SU-DHL-6 (cell line): ENCODE results near the gene BDH2.

Experiments
- H2AFZ ChIP-seq: fragments of 200-600 bp; sonication (generic); 2 replicates; pipeline ENCODE4 v1.6.1; 2014; ENCODE audit warnings: low read depth, mild to moderate bottlenecking, moderate library complexity, mixed read lengths, antibody characterized with exemption, low read length; ENCODE audit not compliant: severe bottlenecking
- H3F3A ChIP-seq: fragments of 200-600 bp; shearing (Covaris generic); 2 replicates; pipeline ENCODE4 v1.6.0; 2016; ENCODE audit warnings: antibody characterized with exemption, mild to moderate bottlenecking; ENCODE audit not compliant: insufficient read depth
- H3K27ac ChIP-seq: fragments of 200-600 bp; sonication (generic); 2 replicates; pipeline ENCODE4 v1.5.1; 2016; ENCODE audit warnings: low read depth, mild to moderate bottlenecking, low read length, moderate library complexity, mixed read lengths
- H3K27me3 ChIP-seq: fragments of 200-600 bp; sonication (generic), shearing (Covaris generic); 2 replicates; pipeline ENCODE4 v1.6.0; 2014; ENCODE audit warnings: mild to moderate bottlenecking, low read length
- H3K36me3 ChIP-seq: fragments of 200-600 bp; sonication (generic); 2 replicates; pipeline ENCODE4 v1.6.1; 2014; ENCODE audit warnings: mild to moderate bottlenecking, low read length, mixed read lengths
- H3K4me2 ChIP-seq: fragments of 300-600, 200-600 bp; shearing (Covaris generic), sonication (generic); 2 replicates; pipeline ENCODE4 v1.6.0; 2014; ENCODE audit warnings: low read length, low read depth, mild to moderate bottlenecking; ENCODE audit not compliant: poor library complexity, severe bottlenecking
- H3K4me3 ChIP-seq: fragments of 200-600 bp; sonication (generic); 2 replicates; pipeline ENCODE4 v1.5.1; 2014; ENCODE audit warnings: antibody characterized with exemption, low read length, mild to moderate bottlenecking, mixed read lengths; ENCODE audit not compliant: insufficient read depth, poor library complexity, severe bottlenecking
- H3K79me2 ChIP-seq: fragments of 200-600 bp; sonication (generic); 2 replicates; pipeline ENCODE4 v1.6.1; 2014; ENCODE audit warnings: mild to moderate bottlenecking, low read length, moderate library complexity; ENCODE audit not compliant: insufficient read depth
- H3K9ac ChIP-seq: fragments of 200-600 bp; sonication (generic); 2 replicates; pipeline ENCODE4 v1.7.0; 2014; ENCODE audit warnings: mild to moderate bottlenecking, low read length
- H3K9me2 ChIP-seq: fragments of 200-600 bp; sonication (generic); replicated peaks from 2 replicates; pipeline ENCODE4 v1.6.1; 2014; ENCODE audit warnings: low read length; ENCODE audit not compliant: insufficient read depth
- H3K9me3 ChIP-seq: fragments of 200-600 bp; sonication (generic); 2 replicates; pipeline ENCODE4 v1.6.1; 2014; ENCODE audit warnings: low read length, mixed read lengths; ENCODE audit not compliant: insufficient read depth
- H4K20me1 ChIP-seq: fragments of 200-600 bp; sonication (generic); 2 replicates; pipeline ENCODE4 v1.6.1; 2014; ENCODE audit warnings: low read depth, mild to moderate bottlenecking, antibody characterized with exemption, low read length, moderate library complexity, mixed read lengths
- EZH2phosphoT487 ChIP-seq: fragments of 200-600 bp; sonication (generic), shearing (Covaris generic); conservative IDR thresholded peaks from 2 replicates; pipeline ENCODE4 v1.6.1; 2018; ENCODE audit warnings: mild to moderate bottlenecking, antibody characterized with exemption, low read length, moderate library complexity, mixed read lengths
- TF ChIP-seq, protein P1 (sequence below): fragments of 200-600 bp; sonication (generic); IDR thresholded peaks from one replicate; pipeline ENCODE4 v1.5.1; 2017; ENCODE audit warnings: antibody characterized with exemption, mild to moderate bottlenecking, low read length, moderate library complexity; ENCODE audit not compliant: insufficient read depth, poor library complexity, severe bottlenecking

Gene BDH2

DNA sequence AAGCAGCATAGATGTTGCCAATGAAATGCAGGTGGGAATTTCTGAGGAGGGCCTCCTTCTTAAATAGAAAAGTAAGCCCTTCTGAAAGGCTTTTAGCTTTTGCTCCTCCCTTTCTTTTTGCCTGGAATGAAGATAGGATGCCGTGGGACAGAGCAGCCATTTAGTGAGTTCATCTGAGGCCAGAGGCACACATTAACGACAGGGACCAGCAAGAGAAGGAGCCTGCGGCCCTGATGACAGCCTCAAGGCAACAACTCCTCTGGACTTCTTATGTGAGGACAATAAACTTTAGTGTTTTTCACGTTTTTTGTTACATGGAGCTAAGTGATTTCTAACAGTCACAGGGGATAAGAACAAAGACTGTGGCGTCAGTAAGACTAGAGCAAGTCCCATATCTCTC, 1.1 kb upstream of the BDH2 start:
- H3K4me3 ChIP-seq, result no peak overlapping the region
- no peaks in the 10 kb centered on the region for H3K27me3 ChIP-seq
- H3F3A ChIP-seq, result no peaks in the 10 kb centered on the region; the same call in 1 of the 2 replicates
- H3K36me3 ChIP-seq, result no peaks in the 10 kb centered on the region
- TF ChIP-seq, protein P1, sequence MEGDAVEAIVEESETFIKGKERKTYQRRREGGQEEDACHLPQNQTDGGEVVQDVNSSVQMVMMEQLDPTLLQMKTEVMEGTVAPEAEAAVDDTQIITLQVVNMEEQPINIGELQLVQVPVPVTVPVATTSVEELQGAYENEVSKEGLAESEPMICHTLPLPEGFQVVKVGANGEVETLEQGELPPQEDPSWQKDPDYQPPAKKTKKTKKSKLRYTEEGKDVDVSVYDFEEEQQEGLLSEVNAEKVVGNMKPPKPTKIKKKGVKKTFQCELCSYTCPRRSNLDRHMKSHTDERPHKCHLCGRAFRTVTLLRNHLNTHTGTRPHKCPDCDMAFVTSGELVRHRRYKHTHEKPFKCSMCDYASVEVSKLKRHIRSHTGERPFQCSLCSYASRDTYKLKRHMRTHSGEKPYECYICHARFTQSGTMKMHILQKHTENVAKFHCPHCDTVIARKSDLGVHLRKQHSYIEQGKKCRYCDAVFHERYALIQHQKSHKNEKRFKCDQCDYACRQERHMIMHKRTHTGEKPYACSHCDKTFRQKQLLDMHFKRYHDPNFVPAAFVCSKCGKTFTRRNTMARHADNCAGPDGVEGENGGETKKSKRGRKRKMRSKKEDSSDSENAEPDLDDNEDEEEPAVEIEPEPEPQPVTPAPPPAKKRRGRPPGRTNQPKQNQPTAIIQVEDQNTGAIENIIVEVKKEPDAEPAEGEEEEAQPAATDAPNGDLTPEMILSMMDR, result no peak
- no peak for TF ChIP-seq EZH2phosphoT487
- H3K79me2 ChIP-seq, result no peaks in the 10 kb centered on the region
- no peaks in the 10 kb centered on the region for H3K9me2 ChIP-seq
- no peak overlapping the region for H3K4me2 ChIP-seq
- H4K20me1 ChIP-seq, result no peaks in the 10 kb centered on the region
- no peaks in the 10 kb centered on the region for H3K9me3 ChIP-seq
- H3K27ac ChIP-seq, result no peak overlapping the region
- no peak overlapping the region for H3K9ac ChIP-seq
- no peak overlapping the region for H2AFZ ChIP-seq

DNA sequence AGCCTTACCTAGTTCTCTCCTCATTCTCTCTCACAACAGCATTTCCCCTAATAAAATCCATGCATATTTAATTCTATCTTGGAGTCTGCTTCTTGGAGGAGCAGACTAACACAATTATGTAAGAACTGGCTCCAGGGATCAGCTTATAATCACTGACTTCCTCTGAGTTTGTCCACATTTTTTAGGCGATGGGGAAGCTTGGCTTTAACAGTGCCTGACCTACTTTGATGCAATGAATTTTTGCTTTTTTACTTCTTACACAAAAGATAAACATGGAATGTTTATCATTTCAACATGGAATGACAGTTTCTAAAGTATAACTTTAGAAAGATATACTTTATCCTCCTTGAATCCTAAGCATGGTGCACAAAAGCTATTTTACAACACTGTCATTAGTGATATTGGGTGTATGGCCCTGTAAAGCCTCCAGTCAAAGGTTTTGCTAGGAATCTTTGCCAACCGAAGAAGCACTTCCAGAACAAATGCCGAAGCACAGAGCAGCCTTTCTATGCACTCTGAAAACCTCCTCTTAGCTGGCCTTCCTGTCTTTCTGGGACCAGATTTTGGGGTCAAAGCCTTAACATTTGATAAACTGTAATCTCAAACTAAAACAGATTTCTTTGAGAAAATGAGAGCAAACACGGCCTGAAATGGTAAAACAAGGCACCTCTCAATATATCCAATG, 736 bp downstream of the BDH2 start:
- H3F3A ChIP-seq, result no peaks in the 10 kb centered on the region; the same call in 1 of the 2 replicates
- H3K9me3 ChIP-seq, result no peaks in the 10 kb centered on the region
- peak overlapping the region; percentile 64 for H3K4me2 ChIP-seq
- H3K4me3 ChIP-seq, result peak overlapping the region; percentile 53
- H3K36me3 ChIP-seq, result no peaks in the 10 kb centered on the region
- H3K79me2 ChIP-seq, result no peaks in the 10 kb centered on the region
- no peaks in the 10 kb centered on the region for H3K9me2 ChIP-seq
- no peak for TF ChIP-seq EZH2phosphoT487
- TF ChIP-seq, protein P1, result no peak
- H3K9ac ChIP-seq, result peak overlapping the region; percentile 58
- no peaks in the 10 kb centered on the region for H3K27me3 ChIP-seq
- H2AFZ ChIP-seq, result peak overlapping the region; percentile 19
- no peak overlapping the region for H3K27ac ChIP-seq
- no peaks in the 10 kb centered on the region for H4K20me1 ChIP-seq

GRCh38 chr4:103098341-103098740, 1.3 kb downstream of the BDH2 start:
- Histone ChIP-seq H2AFZ (no peak overlapping the region), H3K27me3 (no peaks in the 10 kb centered on the region), H3K9ac (no peak overlapping the region), H4K20me1 (no peaks in the 10 kb centered on the region), H3K9me3 (no peaks in the 10 kb centered on the region), H3K4me3 (no peak overlapping the region), H3K9me2 (no peaks in the 10 kb centered on the region), H3K27ac (no peak overlapping the region), H3K4me2 (no peak overlapping the region), H3K36me3 (no peaks in the 10 kb centered on the region), H3F3A (no peaks in the 10 kb centered on the region; the same call in 1 of the 2 replicates), H3K79me2 (no peaks in the 10 kb centered on the region)
- no peak for TF ChIP-seq EZH2phosphoT487
- TF ChIP-seq, protein P1, result no peak
